NB4 (cell line): ENCODE measurements around the gene STAG1.
"Not testable (repeated sequence)": the region's sequence is repeated elsewhere in the genome, so short reads cannot be mapped to it uniquely, and the experiment has no call there.

Experiments used
- DNase-seq: peaks from one replicate; pipeline ENCODE4 v3.0.0; 2010; ENCODE audit warnings: low read depth
- H3K4me3 ChIP-seq: one replicate; pipeline ENCODE4 v1.5.1; 2011; ENCODE audit warnings: mild to moderate bottlenecking, low read depth, low read length, moderate library complexity
- MYC ChIP-seq: IDR thresholded peaks from 2 replicates; pipeline ENCODE4 v1.6.1; 2011; ENCODE audit warnings: low read depth, low read length
- POLR2A ChIP-seq: IDR thresholded peaks from 2 replicates; pipeline ENCODE4 v1.6.1; 2011; ENCODE audit warnings: mild to moderate bottlenecking; ENCODE audit not compliant: insufficient read length; ENCODE audit errors: extremely low read depth
- TF ChIP-seq, protein P1 (sequence below): IDR thresholded peaks from one replicate; pipeline ENCODE4 v1.5.1; 2012; ENCODE audit warnings: low read depth, low read length
- TF ChIP-seq, protein P2 (sequence below): IDR thresholded peaks from 2 replicates; pipeline ENCODE4 v1.6.1; 2011; ENCODE audit warnings: low read depth, low read length

The STAG1 gene

DNA sequence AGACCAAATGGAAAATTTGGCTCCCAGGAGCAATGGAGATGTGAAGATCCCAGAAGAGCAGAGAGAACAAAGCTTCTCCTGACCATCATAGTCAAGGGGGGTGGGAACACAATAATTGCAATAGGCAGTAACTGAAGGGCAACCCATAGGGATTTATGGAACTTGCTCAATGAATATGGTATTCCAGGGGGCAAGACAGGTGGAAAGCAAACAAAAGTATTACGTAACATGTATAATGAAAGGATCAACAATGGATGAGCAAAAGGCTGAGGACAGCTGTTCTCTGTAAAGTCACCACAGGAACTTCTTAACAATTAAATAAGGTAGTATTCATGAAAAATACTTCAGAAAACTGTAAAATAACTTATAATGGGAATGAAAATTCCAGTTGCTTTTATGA, 275.9 kb downstream of the STAG1 start:
- no peak overlapping the region for H3K4me3 ChIP-seq
- TF ChIP-seq, protein P1, sequence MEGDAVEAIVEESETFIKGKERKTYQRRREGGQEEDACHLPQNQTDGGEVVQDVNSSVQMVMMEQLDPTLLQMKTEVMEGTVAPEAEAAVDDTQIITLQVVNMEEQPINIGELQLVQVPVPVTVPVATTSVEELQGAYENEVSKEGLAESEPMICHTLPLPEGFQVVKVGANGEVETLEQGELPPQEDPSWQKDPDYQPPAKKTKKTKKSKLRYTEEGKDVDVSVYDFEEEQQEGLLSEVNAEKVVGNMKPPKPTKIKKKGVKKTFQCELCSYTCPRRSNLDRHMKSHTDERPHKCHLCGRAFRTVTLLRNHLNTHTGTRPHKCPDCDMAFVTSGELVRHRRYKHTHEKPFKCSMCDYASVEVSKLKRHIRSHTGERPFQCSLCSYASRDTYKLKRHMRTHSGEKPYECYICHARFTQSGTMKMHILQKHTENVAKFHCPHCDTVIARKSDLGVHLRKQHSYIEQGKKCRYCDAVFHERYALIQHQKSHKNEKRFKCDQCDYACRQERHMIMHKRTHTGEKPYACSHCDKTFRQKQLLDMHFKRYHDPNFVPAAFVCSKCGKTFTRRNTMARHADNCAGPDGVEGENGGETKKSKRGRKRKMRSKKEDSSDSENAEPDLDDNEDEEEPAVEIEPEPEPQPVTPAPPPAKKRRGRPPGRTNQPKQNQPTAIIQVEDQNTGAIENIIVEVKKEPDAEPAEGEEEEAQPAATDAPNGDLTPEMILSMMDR, result no peak
- TF ChIP-seq POLR2A (no peak), MYC (no peak)
- TF ChIP-seq, protein P2, sequence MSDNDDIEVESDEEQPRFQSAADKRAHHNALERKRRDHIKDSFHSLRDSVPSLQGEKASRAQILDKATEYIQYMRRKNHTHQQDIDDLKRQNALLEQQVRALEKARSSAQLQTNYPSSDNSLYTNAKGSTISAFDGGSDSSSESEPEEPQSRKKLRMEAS, result no peak
- DNase-seq, result no peak

DNA sequence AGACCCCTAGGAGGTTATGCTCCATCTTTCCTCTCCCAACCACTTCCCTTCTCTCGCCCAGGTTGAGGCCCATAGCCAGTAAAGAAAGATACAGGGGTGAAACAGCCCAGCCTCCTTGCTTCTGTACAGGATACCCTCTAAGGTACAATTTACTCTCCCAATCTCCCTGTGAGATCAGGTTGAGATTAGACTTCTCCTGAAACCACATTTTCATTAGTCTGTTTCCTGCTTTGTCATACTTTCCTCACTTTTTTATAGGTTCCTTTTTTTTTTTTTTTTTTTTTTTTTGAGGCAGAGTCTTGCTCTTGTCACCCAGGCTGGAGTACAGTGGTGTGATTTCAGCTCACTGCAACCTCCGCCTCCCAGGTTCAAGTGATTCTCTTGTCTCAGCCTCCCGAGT, 277.3 kb downstream of the STAG1 start:
- not testable (repeated sequence) for DNase-seq, H3K4me3 ChIP-seq

DNA sequence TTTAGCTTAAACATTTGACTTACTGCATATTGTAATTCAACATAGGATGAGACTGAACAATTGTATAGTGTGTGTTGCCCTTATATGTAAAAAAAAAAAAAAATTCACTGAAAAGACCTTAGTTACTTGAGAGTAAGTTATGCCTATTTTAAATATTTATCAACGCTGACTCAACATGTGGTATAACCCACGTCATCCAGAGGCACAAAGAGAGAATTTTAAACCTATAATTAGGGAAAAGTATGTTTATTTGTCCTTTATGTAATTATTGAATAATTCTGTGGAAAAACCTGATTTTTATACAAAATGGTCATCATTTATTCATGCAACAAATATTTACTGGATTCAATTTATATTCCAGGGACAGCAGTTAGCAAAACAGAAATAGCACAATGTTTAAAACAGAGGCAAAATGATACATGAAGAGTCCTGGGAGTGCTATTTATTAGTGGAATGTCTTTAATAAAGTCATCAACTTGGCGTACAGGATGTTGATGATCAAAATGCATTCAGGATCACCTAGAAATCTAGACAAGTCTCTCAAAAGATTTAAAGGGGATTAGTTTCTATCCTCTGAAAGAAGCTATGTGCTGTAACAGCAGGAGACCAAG, 278.4 kb downstream of the STAG1 start:
- TF ChIP-seq, protein P2, result no peak
- TF ChIP-seq, protein P1, result no peak
- TF ChIP-seq POLR2A (no peak), MYC (no peak)
- no peak overlapping the region for H3K4me3 ChIP-seq
- DNase-seq, result no peak

DNA sequence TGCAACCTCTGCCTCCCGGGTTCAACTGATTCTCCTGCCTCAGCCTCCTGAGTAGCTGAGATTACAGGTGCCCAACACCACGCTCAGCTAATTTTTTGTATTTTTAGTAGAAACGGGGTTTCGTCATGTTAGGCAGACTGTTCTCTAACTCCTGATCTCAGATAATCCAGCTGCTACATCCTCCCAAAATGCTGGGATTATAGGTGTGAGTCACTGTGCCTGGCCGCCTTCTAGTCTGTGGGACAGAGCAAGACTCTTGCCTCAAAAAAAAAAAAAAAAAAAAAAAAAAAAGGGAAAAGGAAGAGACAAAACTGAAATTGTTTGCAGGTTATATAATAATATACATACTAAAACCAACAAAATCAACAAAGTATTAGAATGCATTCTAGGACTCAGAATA, 286.9 kb downstream of the STAG1 start:
- no peak for TF ChIP-seq POLR2A
- TF ChIP-seq, protein P1, result no peak
- TF ChIP-seq MYC, result no peak
- TF ChIP-seq, protein P2, result no peak
- no peak overlapping the region for H3K4me3 ChIP-seq
- no peak for DNase-seq

DNA sequence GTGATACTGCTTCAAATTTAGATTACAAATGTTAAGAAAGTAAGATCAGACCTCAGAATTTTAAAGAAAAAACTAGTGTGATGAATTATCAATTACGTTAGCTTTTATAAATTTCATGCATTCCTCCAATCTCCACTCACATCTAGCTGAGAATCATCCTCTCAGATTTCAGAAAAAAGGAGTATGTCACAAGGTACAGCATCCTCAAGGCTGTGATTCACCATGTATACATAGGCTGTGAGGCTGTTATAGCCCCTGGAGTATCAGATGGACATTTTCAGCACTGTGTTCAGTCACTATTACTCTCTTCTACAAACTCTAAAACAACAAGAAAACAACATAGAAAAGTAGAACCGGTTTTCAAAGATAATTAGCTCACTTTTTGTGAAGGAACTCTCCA, 287.7 kb downstream of the STAG1 start:
- DNase-seq, result no peak
- H3K4me3 ChIP-seq, result no peak overlapping the region
- no peak for TF ChIP-seq MYC
- TF ChIP-seq POLR2A, result no peak
- TF ChIP-seq, protein P1, result no peak
- TF ChIP-seq, protein P2, result no peak

DNA sequence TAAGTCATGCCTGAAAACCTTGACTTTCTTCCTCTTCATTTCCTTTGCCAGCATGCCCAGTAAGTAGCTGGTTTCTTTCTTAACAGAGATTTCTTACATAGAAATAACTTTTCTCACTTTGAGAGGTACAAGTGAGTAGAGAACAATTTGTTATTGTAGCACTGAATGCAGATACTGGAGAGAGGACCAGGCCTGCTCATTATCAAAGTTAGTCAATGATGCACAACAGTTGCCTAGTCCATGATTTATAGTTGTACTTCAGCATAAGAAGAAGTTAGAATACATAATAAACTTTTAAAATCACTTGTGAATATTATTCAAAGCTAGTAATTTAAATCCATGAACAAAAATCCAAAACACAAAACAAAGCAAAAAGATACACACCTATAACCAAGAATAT, 289.0 kb downstream of the STAG1 start:
- no peak for DNase-seq
- TF ChIP-seq, protein P2, result no peak
- TF ChIP-seq, protein P1, result no peak
- no peak overlapping the region for H3K4me3 ChIP-seq
